ENCODE results near the gene HSFX3. TPM values are rescaled to one million over a fixed set of nuclear protein-coding genes. Genes with fewer than 3 reads are reported as not detected.
"Not testable (repeated sequence)": the region's sequence is repeated elsewhere in the genome, so short reads cannot be mapped to it uniquely, and the experiment has no call there.

The HSFX3 gene
- total RNA-seq, 1 donor from 2014 or later = not detected

DNA sequence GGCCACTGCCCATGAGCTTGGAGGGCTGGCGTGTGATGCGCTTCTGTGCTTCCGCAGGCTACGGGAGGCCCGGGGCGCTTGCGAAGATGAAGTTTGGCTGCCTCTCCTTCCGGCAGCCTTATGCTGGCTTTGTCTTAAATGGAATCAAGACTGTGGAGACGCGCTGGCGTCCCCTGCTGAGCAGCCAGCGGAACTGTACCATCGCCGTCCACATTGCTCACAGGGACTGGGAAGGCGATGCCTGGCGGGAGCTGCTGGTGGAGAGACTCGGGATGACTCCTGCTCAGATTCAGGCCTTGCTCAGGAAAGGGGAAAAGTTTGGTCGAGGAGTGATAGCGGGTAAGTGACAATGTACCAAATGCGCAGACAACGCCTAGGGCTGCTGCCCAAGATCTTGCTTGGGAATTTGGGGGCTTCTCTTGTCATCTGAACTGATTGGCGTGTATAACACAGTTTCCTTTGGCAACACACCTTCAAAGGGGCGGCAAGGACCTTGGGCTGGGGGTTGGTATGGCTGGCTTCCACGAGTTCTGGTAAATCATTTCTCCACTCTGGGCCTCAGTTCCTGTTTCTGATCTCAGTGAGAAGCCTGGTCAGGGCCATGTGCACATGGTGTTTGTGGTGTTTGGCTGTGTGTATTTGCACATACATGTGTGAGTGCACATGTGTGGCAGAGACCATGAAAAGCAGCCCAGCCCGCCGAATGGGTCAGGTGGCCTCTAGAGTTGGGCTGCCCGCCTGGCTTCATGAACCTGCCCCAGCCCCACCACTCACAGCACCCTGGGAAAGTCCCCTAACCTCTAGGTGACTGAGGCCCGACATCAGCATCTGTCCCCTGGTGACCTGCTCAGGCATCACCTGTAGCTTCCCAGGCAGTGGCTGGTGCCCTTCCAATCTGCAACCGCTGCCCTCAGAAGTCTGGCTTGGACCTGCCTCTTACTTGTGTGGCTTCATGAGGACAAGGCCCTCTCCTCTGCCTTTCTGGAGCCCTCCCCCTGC is 3.9 kb downstream of the HSFX3 start:
- DNase-seq (ENCODE audit: low read depth in 2 of 2) = peak in 1 of 2 donors; percentile 26

DNA sequence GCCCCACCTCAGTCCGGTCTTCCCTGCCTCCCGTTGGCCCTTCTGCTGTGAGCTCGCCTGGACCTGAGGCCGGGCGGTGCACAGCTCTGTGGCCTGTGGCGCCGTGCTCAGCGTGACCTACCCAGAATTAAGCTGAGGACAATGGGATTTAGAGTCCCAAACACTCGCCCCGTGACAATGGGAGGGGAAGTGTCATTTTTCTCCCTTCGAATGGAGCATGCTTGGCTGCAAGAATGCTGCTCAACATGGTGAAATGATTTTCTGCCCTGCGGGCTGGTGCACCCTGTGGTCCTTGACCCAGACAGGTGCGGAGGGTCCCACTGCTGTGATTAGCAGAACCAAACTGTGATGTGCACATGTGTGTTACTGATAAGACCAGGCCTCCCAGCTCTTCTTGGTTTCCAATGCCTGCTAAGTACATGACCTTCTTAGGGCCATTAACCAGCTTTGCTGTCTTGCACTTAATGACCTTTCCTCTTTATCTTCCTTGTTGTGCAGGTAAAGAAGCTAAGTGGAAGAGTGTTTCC is 8.1 kb downstream of the HSFX3 start:
- peak in 1 of 2 donors; percentile 16 for DNase-seq (ENCODE audit: low read depth in 2 of 2)

DNA sequence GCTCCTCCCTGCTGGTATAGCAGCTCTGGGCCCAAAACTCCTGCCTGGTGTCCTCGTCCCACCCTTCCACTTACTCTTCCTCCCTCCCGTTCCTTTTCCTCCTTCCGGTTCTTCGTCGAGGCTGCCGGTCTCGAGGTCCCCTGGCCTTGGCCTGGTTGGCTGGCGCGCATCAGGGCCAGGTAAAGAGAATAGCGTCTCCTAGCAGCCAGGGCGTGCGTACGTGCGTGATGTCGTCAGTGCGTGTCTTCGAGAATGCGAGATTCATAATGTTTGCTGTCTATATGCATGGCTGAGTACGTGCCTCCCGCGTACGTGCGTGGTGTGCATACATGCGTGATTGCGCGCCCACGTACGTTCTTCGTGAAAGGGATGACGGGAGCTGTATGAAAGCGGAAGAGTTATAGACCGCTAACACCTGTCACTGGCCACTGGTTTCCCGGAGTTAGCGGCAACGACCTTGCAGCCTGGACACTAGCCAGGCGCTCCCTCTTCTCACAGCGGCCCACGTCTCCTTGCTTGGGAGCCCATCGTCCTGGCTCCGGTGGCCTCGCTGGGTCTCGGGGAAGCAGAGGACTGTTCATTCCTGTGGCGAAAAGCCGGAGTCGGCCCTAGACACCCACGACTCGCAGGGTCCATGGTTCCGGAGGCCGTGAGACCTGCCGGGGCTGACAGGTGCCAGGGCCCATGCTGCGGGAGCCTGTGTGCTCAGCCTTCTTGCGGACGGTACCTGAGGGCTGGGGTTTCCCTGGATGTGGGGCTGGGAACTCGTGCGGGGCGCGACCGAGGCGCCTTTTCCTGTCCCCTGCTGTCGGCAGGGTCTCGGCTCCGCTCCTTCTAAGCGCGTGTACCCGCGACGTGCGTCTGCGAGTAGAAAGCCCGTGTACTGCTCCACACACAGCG is 8.9 kb downstream of the HSFX3 start, which contains the start of gene EOLA1:
TSS of gene EOLA1 (plus strand) at position 392 of the 900 bp plus-strand sequence. CDS start 4,619 bp downstream, outside the sequence.
- peak; percentile 92 to 96 for DNase-seq (ENCODE audit: low read depth in 2 of 2)

DNA sequence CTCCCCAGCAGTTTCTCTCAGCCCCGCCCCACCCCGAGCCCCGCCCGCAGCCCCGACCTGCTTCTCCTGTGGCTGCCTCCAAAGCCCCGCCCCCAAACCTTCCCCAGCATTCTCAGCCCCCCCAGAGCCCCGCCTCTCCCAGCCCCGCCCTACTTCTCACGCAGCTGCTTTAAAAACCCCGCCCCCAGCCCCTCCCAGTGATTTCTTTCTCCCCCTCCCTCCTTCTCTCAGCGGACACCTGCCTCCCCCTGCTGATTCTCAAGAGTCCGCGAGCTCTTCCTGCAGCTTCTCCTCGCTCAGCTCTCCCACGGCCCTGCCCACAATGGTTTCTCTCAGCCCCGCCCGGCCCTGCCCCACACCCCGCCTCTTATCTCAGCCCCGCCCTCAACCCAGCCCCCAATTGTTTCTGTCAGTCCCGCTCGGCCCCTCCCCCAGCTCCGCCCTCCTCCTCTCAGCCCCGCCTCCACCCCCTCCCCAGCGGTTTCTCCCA is 9.5 kb downstream of the HSFX3 start:
- DNase-seq (ENCODE audit: low read depth in 2 of 2) = peak; percentile 71 to 91

DNA sequence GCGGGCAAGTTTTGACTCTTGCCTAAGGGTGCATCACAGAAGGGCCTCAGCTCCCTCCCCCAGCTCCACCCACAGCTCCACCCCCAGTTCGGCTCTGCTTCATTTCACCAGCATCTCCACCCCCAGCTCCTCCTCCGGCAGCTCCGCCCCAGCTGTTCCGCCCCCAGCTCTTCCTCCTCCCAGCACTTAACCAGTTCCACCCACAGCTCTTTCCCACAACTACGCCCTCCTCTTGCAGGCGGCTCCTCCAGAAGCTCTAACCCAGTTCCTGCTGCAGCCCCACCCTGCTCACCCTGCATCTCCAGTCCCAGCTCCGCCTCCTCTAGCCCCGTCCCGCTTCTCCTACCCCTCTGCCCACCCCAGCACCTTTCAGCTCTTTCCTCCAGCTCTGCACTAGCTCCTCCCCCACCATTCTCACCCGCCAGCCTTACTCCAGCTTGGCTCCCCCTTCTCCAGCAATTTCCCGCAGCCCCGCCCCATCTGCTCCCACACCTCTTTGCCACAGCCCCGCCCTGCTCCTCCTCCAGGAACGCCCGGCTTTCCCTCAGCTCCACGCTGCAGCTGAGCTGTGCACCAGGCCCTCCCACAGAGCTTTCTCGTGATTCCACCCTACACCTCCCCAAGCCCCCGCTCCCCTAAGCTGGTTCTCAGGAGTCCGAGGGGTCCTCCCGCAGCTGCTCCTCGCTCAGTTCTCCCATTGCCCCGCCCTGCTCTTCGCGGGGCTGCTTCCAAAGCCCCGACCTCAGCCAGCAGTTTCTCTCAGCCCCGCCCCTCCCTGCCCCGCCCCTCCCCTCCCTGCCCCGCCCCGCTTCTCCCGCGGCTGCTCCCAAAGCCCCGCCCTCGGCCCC is 10.2 kb downstream of the HSFX3 start:
- peak; percentile 78 to 91 for DNase-seq (ENCODE audit: low read depth in 2 of 2)

DNA sequence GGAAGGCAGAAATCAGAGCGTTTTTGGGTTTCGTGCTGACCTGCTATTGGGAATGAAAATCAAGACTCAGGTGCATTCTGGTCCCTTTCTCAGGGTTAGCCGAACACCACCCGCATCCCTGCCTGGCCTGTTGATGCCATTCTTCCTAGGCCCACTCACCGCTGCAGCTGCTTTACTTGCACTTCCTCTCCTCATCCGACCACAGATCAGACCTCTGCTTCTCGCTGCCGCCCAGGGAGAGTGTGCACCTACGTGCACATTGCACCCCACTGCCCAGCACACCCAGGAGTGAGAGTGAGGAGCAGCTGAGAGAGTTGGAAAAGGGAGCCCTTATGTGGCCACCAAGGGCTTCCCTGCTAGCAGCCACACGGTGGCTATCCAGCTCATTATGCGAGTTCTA is 12.2 kb downstream of the HSFX3 start:
- DNase-seq (ENCODE audit: low read depth in 2 of 2) = not testable (repeated sequence)

DNA sequence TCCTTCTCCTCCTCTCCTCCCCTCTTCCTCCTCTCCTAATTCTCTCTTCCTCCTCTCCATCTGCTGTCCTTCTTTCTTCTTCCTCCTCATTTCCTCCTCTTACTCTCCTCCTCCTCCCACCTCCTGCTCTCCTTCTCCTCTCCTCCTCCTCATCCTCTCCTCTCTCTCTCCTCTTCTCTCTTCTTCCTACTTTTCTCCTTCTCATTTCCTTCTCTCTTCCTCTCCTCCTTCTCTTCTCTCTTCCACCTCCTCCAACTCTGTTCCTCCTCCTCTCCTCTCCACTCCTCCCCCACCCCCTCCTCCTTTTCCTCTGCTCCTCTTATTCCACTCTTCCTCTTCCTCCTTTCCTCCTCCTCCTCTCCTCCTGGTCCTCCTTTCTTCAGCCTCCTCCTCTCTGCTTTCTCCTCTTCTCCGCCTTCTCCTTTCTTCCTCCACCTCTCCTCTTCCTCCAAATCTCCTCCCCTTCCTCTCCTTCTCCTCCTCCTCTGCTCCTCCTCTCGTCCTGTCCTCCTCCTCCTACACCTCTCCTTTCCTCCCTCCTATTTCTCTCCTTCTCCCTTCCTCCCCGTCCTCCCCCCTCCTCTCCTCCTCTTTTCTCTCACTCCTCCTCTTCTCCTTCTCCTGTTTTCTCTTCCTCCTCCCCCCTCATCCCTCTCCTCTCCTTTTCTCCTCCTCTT is 14.7 kb downstream of the HSFX3 start:
- DNase-seq (ENCODE audit: low read depth in 2 of 2) = not testable (repeated sequence)

DNA sequence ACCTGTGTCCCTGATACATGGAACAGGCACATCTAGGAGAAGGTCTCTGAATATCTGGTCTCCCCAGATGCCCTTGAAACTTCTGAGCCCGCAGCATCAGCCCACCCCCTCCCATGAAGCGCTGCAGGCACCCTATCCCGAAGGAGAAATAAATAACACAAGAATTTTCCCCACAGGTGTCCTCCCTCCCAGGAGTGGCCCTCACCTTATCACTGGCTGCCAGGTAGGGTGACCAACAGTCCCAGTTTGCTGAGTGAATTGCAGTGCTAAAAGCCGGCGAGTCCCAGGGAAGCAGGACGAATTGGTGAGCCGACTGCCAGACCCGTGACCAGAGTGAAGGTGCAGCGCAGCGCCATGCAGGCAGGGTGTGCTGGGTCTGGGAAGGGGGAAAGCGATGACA is 15.7 kb downstream of the HSFX3 start:
- not testable (repeated sequence) for DNase-seq (ENCODE audit: low read depth in 2 of 2)

DNA sequence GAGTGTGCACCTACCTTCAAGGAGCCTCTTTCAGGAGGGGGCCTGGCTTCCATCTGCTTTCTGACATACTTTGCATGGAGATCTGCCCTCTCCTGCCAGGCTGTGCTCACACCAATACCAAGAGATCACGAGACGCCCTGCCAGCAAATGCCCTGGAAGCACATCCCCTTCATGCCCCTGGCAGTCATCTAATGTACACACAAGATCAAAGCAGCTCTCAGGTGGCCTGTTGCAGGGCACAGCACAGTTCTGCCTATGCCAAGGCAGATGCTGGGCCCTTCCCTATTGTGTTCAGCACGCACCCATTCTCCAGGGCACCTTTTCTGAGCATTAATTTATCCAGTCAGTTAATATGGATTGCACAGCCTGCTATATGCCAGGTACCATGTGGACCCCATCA is 16.9 kb downstream of the HSFX3 start:
- not testable (repeated sequence) for DNase-seq (ENCODE audit: low read depth in 2 of 2)

DNA sequence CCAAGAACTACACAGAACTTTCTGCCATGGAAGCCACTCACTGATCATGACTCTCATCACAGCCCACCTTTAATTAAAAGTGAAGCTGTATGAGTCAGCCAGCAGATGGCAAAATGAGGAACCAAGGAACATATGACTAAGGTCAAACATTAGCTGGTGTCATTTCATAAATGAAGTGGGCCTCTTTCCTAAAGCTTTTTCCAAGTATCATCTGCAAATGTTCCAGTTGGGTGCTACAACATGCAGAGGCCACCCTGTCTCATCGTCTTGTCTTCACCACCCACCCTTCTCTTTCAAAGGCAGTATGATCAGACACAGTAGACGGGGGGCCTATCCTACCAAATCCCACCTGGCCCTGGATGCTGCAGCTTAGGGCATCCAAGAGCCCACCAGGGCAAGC is 18.1 kb downstream of the HSFX3 start:
- DNase-seq (ENCODE audit: low read depth in 2 of 2) = no peak

DNA sequence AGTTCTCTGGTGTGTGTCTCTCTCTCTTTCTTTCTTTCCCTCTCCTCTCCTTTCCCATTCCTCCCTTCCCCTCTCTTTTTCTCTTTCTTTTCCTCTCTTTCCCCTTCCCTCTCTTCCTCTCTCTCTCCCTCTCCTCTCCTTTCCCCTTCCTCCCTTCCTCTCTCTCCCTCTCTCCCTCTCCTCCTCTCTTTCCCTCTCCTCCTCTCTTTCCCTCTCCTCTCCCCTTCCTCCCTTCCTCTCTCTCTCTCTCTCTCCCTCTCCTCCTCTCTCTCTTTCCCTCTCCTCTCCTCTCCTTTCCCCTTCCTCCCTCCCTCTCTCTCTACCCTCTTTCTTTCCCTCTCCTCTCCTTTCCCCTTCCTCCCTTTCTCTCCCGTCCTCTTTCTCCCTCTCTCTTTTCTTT is 21.3 kb downstream of the HSFX3 start:
- no peak for DNase-seq (ENCODE audit: low read depth in 2 of 2)

DNA sequence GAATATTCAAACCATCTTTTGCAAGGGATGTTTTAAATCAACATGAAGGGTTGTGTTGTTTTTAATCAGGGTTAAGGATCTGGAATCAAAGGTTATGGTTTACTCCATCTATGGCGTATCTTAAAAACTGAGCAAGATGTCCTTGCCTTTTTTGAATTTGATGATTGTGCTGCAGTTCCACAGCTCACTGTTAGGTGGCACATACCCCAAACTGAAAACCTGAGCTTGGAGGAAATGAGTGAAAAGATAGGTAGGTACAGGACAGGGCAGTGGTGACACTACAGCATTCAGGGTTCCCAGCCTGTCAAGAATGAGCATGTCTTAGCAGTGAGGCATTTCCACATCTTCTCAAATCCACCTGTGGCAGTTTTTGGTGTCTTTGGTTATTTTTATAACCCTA is 22.0 kb downstream of the HSFX3 start:
- peak in 1 of 2 donors; percentile 25 for DNase-seq (ENCODE audit: low read depth in 2 of 2)

DNA sequence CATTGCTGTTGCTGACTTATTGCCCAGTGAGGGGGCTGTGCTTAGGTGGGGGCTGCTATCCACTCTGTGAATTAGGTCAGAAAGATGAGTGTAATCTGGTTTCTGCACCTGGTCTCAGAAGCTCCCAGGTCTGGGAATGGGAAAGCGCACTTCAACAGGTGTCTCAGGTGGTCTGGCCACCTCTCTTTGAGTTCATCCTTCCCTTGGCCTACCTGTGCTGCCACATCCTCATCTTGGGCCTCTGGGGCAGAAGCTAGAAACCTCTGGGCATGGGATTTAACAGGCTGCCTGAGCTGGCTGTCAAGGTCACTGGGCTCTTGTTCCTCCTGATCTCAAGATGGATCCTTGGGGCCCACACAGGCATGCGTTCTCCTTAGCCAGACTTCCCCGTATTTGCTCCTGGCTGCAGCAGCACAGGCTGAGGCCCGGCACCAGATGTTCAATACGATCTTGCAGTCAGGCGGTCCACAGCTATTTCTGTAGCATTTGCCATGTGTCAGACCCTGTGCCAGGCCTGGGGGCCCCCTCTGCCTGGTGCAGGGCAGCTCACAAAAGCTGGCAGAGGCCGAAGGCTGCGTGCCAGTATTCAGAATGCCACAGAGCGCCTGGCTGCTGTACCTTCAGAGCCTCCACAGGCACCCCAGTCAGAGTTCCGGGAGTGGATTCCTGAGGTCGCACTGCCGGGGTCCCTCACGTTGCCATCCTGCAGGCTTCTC is 23.2 kb downstream of the HSFX3 start:
- not testable (repeated sequence) for DNase-seq (ENCODE audit: low read depth in 2 of 2)

DNA sequence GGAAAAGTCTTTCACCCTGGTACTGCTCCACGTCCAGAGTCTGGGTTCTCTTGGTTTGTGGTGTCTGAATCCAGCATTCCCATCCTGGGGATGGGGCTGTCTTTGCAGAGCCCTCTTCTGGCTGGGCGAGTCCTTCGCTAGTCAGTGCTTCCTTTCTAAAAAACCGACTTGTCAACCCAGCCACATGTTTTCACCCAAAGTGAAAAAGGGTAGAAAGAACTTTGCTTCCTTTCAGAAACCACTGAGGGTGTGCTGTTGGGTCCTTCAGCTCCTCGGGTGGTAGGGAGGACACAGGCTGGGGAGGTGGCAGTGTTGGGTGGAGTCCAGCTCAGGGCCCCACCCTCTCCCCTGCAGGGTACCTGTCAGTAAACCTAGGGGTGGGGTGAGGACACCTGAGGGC is 23.8 kb downstream of the HSFX3 start:
- not testable (repeated sequence) for DNase-seq (ENCODE audit: low read depth in 2 of 2)

DNA sequence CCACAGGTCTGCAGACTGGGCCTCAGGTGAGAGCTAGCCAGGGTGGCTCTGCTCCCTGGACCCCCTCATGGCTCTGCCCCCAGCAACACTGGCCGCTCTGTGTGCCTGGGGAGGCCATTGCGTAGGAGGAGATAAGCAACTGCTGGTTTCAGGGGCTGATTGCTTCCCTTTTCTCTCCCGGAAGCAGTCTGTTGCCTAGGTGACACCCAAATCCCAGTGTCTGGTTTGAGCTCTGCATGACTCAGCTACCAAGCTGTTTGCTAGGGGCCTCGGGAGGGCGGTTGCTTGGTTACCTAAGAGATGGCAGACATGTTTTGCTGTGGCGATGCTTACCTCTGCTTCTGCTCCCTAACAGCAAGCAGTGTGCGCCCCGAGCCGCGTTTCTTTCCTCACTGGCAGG is 24.3 kb downstream of the HSFX3 start:
- peak in 1 of 2 donors; percentile 61 for DNase-seq (ENCODE audit: low read depth in 2 of 2)

DNA sequence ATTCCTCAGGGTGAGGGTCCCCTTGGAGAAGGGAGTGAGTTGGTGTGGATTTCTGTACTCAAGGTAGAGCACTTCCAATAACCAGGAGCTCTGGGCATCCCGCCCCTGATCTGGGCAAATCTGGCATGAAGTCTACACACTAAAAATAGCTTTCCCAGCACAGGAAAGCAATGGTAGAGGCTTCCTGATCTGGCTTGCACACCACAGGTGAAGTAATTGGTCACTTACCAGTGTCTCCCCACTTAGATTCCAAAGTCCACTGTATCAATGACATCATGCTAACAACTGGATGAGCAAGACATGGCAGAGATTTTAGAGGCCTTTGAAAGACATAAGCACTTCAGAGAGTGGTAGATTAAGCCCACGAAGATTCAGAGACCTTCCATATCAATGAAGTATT is 26.8 kb downstream of the HSFX3 start:
- DNase-seq (ENCODE audit: low read depth in 2 of 2) = no peak

DNA sequence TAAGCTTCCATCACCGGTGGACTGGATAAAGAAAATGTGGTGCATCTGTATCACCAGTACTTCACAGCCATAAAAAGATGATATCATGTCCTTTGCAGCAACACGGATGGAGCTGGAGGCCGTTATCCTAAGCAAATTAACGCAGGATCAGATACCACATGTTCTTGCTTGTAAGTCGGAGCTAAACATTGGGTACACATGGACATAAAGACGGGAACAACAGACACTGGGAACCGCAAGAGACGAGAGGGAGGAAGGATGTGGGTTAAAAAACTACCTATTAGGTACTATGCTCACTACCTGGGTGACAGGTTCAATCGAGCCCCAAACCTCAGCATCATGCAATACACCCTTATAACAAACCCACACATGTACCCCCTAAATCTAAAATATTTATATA is 28.3 kb downstream of the HSFX3 start:
- DNase-seq (ENCODE audit: low read depth in 2 of 2) = no peak

DNA sequence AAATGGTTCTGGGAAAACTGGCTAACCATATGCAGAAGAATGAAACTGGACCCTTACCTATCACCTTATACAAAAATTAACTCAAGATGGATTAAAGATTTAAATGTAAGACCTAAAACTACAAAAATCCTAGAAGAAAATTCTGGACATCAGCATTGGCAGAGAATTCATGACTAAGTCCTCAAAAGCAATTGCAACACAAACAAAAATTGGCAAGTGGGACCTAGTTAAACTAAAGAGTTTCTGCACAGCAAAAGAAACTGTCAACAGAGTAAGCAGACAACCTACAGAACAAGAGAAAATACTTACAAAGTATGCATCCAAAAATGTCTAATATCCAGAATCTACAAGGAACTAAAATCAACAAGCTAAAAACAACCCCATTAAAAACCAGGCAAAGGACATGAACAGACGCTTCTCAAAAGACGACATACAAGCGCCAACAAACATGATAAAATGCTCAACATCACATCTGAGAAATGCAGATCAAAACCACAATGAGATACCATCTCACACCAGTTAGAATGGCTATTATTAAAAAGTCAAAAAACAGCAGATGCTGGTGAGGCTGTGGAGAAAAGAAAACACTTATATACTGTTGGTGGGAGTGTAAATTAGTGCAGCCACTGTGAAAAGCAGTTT is 29.0 kb downstream of the HSFX3 start:
- DNase-seq (ENCODE audit: low read depth in 2 of 2) = not testable (repeated sequence)

DNA sequence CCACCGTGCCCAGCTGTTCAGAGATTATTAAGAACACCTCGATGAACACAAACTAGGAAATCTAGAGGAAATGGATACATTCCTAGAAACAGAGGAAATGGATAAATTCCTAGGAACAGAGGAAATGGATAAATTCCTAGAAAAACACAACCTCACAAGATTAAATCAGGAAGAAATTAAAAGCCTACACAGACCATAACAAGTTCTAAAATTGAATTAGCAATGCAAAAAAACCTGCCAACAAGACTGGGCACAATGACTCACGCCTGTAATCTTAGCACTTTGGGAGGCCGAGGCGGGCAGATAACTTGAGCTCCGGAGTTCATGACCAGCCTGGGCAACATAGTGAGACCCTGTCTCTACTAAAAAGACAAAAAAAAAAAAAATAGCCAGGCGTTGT is 31.5 kb downstream of the HSFX3 start:
- peak in 1 of 2 donors; percentile 46 for DNase-seq (ENCODE audit: low read depth in 2 of 2)

All from dermis microvascular lymphatic vessel endothelial cell (primary cell).